ENCODE data around the gene GIPC2.

Gene GIPC2

DNA sequence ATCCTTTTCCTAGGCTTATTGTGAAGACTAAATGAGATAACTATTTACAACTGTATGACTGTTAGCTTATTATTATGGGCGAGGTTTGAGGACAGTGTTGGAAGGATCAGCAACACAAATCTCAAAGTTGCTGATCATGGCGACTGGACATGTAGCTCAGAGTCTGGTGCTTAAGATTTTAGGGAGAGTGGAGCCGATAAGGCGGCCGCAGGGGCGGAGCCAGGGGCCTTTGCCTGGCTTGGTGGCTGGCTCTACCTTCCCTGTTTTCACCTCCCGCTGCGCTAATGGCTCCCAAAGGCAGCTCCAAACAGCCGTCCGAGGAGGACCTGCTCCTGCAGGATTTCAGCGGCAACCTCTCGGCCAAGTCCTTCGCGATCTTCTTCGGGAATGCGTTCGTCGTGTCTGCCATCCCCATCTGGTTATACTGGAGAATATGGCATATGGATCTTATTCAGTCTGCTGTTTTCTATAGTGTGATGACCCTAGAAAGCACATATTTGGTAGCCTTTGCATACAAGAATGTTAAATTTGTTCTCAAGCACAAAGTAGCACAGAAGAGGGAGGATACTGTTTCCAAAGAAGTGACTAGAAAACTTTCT, 45.5 kb downstream of the GIPC2 start:
- H3K36me3 Mint-ChIP-seq (ENCODE audit: low read depth), result no peaks in the 10 kb centered on the region
- TF ChIP-seq, protein P1, sequence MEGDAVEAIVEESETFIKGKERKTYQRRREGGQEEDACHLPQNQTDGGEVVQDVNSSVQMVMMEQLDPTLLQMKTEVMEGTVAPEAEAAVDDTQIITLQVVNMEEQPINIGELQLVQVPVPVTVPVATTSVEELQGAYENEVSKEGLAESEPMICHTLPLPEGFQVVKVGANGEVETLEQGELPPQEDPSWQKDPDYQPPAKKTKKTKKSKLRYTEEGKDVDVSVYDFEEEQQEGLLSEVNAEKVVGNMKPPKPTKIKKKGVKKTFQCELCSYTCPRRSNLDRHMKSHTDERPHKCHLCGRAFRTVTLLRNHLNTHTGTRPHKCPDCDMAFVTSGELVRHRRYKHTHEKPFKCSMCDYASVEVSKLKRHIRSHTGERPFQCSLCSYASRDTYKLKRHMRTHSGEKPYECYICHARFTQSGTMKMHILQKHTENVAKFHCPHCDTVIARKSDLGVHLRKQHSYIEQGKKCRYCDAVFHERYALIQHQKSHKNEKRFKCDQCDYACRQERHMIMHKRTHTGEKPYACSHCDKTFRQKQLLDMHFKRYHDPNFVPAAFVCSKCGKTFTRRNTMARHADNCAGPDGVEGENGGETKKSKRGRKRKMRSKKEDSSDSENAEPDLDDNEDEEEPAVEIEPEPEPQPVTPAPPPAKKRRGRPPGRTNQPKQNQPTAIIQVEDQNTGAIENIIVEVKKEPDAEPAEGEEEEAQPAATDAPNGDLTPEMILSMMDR (IDR thresholded peaks at IDR 0.05), result no peak
- no peak for DNase-seq
- H3K27me3 Mint-ChIP-seq (ENCODE audit: low read depth, poor library complexity), result peaks cover 3% of the 10 kb centered on the region
- H3K27ac Mint-ChIP-seq, result no peak overlapping the region
- H3K4me1 Mint-ChIP-seq, result no peaks in the 10 kb centered on the region
- H3K9me3 Mint-ChIP-seq, result peaks cover 11% of the 10 kb centered on the region
- no peak overlapping the region for H3K4me3 Mint-ChIP-seq

- no peak overlapping the region for H3K4me3 Mint-ChIP-seq
- no peaks in the 10 kb centered on the region for H3K36me3 Mint-ChIP-seq (ENCODE audit: low read depth)
- no peak for DNase-seq
- H3K27me3 Mint-ChIP-seq (ENCODE audit: low read depth, poor library complexity), result peaks cover 3% of the 10 kb centered on the region
- no peak overlapping the region for H3K27ac Mint-ChIP-seq
- TF ChIP-seq, protein P1 (IDR thresholded peaks at IDR 0.05), result no peak
- H3K4me1 Mint-ChIP-seq, result no peaks in the 10 kb centered on the region
- peaks cover 5% of the 10 kb centered on the region for H3K9me3 Mint-ChIP-seq
Measured at GRCh38 chr1:78091886-78092285, 46.1 kb downstream of the GIPC2 start.

DNA sequence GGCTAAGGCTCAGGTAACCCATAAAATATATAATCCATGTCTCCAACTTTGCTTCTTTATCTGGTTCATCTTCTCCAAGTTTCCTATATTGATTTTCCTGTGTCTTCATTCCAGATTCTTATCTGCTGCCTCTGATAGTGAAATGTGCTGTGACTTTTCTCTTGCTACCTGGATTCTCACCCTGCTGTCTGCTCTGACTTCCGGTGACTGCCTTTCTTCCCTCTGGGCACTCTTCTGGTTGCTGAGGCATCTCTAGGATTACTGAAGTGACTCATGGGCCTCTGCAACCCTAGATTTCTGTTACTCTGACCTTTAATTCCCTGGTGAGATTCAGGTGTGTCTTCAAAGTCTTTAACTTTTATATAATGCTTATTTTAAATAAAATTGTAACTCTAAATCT, 46.9 kb downstream of the GIPC2 start:
- H3K36me3 Mint-ChIP-seq (ENCODE audit: low read depth), result no peaks in the 10 kb centered on the region
- DNase-seq, result no peak
- peaks cover 3% of the 10 kb centered on the region for H3K27me3 Mint-ChIP-seq (ENCODE audit: low read depth, poor library complexity)
- TF ChIP-seq, protein P1 (IDR thresholded peaks at IDR 0.05), result no peak
- no peak overlapping the region for H3K4me3 Mint-ChIP-seq
- H3K27ac Mint-ChIP-seq, result no peak overlapping the region
- H3K4me1 Mint-ChIP-seq, result no peaks in the 10 kb centered on the region
- H3K9me3 Mint-ChIP-seq, result no peaks in the 10 kb centered on the region

GRCh38 chr1:78093560-78093959, 47.8 kb downstream of the GIPC2 start:
- TF ChIP-seq, protein P1 (IDR thresholded peaks at IDR 0.05), result no peak

DNA sequence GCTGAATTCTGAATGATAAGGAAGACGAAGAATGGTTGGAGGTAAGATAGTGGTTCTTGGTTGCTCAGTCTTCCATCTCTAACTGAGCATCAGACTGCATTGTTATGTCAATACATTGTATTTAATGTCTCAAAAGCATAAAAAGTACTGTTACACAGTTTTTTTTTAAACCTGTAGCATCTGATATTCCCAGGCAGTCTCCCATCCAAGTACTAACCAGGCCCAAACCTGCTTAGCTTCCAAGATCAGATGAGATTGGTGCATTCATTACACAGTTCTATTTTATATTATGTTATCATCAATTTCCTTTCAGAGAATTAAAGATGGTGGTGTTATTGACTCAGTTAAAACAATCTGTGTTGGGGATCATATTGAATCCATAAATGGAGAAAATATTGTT, 48.9 kb downstream of the GIPC2 start:
- peaks cover 3% of the 10 kb centered on the region for H3K27me3 Mint-ChIP-seq (ENCODE audit: low read depth, poor library complexity)
- H3K36me3 Mint-ChIP-seq (ENCODE audit: low read depth), result no peaks in the 10 kb centered on the region
- no peak for DNase-seq
- H3K4me3 Mint-ChIP-seq, result no peak overlapping the region
- H3K4me1 Mint-ChIP-seq, result no peaks in the 10 kb centered on the region
- no peaks in the 10 kb centered on the region for H3K9me3 Mint-ChIP-seq
- TF ChIP-seq, protein P1 (IDR thresholded peaks at IDR 0.05), result no peak
- no peak overlapping the region for H3K27ac Mint-ChIP-seq

More at GRCh38 chr1:78093560-78093959, 47.8 kb downstream of the GIPC2 start:
- Mint-ChIP-seq H3K27me3 (ENCODE audit: low read depth, poor library complexity) (peaks cover 3% of the 10 kb centered on the region), H3K27ac (no peak overlapping the region), H3K36me3 (ENCODE audit: low read depth) (no peaks in the 10 kb centered on the region), H3K9me3 (no peaks in the 10 kb centered on the region), H3K4me1 (no peaks in the 10 kb centered on the region), H3K4me3 (no peak overlapping the region)
- DNase-seq, result no peak

DNA sequence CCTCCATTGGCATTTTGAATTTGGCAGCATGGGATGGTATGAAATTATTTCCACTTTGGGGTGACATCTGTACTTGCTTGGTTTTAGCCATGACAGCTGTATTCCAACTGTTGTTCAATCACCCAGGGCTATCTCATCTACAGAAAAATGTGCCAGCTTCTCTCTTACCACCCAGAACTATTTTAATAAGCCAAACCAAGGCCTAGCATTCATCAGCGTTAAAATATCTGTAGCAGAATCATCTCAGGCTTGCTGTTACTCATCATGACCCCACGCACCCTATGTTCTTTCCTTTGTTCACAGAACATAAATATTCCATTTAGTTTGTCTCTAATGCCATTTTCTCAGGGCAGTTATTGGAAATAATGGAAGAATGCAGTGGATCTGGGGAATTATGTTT, 49.8 kb downstream of the GIPC2 start:
- TF ChIP-seq, protein P1 (IDR thresholded peaks at IDR 0.05), result no peak
- Mint-ChIP-seq H3K27ac (no peak overlapping the region), H3K4me1 (no peaks in the 10 kb centered on the region), H3K36me3 (ENCODE audit: low read depth) (no peaks in the 10 kb centered on the region), H3K4me3 (no peak overlapping the region), H3K27me3 (ENCODE audit: low read depth, poor library complexity) (peaks cover 3% of the 10 kb centered on the region), H3K9me3 (no peaks in the 10 kb centered on the region)
- no peak for DNase-seq
